ENCODE results near the gene ITGAD.
A peak's percentile ranks its signal among the peaks of the same experiment; 100 is the strongest.
"Not testable (repeated sequence)": the region's sequence is repeated elsewhere in the genome, so short reads cannot be mapped to it uniquely, and the experiment has no call there.

The ITGAD gene

DNA sequence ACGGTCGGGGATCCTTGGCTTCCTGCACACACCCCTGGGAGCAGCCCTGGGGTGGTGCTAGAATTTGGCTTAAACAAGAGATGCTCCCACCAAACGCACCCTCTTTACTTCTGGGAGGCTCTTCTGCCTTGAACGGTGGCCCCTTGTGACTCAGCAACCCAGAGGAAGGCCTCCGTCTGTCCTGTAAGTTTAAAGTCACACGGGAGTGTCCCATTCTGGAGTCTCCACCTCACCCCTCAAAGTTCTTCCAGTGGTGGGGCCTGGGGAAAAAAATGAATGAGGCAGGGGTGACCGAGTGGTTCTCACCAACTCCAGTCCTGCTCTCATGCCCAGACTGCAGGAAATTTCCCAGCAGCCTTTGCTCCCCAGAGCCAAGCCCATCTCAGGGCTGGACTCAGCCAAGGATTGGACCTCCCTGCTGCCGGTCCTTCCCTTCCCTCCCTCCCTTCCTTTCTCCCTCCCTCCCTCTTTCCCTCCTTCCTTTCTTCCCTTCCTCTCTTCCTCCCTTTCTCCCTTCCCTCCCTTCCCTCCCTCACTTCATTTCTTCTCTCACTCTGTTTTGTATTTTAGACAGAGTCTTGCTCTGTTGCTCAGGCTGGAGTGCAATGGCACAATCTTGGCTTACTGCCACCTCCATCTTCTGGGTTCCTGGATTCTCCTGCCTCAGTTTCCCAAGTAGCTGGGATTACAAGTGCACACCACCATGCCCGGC lies 11.4 kb downstream of the ITGAD start:
- peak; percentile 45 to 79 for DNase-seq

DNA sequence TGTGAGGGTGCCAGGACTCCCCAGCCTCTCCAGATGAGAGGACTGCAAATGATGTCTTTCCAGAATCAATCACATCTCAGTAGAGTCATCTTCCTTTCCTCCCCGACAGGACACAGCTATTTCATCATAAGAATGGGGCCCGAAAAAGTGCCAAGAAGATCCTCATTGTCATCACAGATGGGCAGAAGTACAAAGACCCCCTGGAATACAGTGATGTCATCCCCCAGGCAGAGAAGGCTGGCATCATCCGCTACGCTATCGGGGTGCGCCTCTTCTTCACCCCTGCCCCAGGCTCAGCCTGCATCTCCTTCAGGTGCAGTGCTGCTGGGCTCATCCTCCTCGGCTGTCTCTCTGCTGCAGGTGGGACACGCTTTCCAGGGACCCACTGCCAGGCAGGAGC lies 14.3 kb downstream of the ITGAD start:
- DNase-seq, result no peak

DNA sequence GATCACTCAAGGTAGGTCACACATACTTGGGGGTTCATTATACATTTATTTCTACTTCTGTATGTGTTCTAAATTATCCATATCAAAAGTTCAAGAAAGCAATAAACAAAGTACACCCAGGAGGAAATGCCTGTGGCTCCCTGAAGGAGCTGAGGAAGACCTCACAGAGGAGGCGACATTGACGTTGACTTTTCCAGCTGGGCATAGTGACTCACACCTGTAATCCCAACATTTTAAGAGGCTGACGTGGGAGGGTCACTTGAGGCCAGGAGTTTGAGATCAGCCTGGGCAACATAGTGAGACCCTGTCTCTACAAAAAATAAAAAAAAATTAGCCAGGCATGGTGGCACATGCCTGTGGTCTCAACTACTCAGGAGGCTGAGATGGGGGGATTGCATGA lies 16.3 kb downstream of the ITGAD start:
- no peak for DNase-seq

DNA sequence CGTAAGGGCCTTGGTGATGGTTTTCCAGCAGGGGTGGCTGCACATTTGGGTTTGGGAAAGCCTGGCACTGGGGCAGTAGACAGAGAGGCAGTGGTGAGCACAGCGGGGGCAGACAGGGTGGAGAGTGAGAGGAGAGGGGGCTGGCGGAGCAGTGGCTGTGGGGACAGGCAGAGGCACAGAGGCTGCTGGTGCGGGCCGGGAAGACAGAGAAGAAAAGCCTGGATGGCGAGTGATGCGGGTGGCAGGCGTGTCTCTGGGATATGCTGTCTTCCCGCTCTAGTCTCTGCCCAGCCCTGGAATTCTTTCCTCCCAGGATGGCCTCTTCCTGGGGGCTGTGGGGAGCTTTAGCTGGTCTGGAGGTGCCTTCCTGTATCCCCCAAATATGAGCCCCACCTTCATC lies 16.9 kb downstream of the ITGAD start:
- DNase-seq, result no peak

DNA sequence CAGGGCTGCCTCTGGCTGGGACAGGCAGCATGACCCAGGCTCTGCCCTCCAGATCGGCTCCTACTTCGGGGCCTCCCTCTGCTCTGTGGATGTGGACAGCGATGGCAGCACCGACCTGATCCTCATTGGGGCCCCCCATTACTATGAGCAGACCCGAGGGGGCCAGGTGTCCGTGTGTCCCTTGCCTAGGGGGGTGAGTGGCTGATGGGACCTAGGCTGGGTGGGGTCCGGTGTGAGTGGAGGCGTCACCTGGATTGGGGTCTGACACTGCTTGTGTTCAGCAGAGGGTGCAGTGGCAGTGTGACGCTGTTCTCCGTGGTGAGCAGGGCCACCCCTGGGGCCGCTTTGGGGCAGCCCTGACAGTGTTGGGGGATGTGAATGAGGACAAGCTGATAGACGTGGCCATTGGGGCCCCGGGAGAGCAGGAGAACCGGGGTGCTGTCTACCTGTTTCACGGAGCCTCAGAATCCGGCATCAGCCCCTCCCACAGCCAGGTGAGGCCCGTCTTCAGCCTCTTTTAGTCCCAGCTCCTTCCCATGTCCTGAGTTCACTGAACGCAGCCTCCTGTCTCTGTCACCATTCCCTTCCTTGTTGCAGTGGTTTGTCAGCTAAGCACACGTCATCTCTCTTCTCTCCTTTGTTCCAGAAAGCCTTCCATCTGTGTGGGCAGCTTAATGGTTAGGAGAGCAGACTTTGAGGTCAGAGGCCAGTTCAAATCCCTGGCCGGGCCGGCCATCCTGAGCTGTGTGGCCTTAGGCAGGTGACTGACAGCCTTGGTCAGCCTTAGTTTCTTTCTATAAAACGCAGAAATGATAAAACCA lies 18.1 kb downstream of the ITGAD start:
- DNase-seq, result no peak

DNA sequence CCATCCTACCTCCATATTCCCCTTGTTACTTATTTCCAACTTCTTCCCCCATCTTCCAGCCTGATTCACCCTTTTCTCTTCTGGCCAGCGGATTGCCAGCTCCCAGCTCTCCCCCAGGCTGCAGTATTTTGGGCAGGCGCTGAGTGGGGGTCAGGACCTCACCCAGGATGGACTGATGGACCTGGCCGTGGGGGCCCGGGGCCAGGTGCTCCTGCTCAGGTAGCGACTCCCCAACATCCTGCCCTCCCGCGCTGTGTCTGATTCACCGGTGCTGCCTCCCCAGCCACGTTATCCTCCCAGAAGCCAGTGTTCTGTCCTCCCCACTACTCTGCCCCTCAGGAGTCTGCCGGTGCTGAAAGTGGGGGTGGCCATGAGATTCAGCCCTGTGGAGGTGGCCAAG lies 19.6 kb downstream of the ITGAD start:
- no peak for DNase-seq

DNA sequence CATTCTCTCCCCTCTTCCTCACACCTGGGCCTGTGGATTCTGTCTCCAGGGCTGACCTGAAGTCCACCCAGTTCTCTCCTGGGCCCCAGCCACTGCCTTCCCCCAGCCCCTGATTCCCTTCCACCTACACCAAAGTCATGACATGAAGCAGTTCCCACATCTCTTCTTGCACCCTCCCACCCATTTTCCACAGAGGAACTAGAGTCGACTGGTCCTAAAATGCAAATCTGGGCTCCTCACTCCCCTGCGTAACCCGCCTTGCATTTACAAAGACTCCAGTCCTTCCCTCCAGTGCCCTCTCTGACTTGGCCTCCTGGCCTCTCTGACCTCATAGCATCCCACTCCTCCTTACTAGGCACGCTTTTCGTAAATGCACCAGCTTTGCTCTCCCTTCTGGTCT lies 20.2 kb downstream of the ITGAD start:
- no peak for DNase-seq

DNA sequence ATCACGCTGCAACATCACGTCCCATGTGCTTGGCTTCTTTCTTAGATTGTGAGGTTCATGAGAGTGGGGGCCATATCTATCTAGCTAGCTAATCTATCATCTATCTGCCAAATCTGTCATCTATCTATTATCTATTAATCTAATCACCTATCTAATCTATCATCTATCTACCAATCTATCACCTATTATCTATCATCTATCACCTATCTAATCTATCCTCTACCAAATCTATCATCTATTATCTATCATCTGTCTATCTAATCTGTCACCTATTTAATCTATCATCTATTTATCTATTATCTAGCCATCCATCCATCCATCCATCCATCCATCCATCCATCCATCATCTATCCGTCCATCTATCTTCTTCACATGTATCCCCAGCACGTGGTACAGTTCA lies 20.8 kb downstream of the ITGAD start:
- DNase-seq, result no peak

DNA sequence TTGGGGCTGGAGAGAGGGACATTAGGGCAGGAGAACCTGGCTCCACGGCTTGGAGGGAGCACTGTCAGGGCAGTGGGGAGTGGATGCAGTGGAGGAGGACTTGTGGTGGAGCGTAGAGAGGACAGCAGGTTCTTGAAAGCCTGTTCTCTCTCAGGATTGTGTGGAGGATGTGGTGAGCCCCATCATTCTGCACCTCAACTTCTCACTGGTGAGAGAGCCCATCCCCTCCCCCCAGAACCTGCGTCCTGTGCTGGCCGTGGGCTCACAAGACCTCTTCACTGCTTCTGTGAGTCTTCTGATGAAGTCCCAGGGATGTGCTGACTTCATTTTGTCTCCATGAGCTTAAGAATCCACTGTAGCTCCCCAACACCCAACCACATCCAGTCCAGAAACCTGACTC lies 21.6 kb downstream of the ITGAD start:
- no peak for DNase-seq

DNA sequence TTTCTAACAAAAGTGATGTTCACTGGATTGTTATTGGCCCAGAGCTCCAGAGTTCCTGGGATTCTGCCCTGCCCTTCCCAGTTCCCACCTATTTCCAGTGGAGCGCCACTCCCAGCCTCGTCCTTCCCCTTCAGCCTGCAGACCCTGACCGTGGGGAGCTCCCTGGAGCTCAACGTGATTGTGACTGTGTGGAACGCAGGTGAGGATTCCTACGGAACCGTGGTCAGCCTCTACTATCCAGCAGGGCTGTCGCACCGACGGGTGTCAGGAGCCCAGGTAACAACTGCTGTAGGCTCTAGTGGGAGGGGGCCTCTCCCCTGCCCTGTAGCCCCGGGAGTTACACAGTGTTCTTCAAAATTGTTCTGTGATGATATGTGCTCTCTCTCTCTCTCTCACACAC lies 23.2 kb downstream of the ITGAD start:
- no peak for DNase-seq

DNA sequence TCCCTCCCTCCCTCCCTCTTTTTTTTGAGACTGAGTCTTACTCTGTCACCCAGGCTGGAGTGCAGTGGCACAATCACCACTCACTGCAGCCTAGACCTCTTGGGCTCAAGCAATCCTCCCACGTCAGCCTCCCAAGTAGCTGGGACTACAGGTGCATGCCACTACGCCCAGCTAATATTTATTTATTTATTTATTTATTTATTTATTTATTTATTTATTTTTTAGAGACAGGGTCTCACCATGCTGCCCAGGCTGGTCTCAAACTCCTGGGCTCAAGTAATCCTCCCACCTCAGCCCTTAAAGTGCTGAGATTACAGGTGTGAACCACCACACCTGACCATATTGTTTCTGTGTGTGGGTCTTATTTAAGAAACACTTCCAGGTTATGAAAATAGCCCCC lies 23.9 kb downstream of the ITGAD start:
- not testable (repeated sequence) for DNase-seq

DNA sequence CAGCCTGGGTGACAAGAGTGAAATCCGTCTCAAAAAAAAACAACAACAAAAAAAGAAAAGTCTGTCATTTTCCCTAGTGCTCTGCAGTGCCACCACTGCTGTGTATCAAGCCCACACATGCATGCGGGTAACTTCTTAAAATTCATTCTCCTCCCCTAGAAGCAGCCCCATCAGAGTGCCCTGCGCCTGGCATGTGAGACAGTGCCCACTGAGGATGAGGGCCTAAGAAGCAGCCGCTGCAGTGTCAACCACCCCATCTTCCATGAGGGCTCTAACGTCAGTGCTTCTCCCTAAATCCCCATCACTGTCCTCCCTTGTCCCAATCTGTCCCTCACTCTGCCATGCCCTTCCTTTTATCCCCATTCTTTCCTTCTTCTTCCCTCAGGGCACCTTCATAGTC lies 24.8 kb downstream of the ITGAD start:
- no peak for DNase-seq

DNA sequence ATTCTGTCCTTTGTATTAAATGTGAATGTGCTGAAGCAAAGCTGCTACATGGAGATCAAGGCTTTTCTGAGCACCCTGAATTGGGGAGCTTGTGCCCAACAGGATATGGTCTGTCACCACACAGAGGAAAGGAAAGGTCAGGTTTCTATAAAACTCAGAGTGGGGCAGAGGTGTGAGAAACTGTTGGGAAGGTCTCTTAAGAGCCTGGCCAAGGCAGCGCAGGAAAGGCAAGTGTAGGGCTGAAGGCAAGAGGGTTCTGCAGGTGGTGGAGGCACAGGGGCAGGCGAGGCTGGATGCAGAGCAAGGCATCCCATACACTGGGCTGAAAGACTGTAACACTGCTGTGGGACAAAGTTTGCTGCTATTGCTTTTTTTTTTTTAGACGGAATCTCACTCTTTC lies 26.9 kb downstream of the ITGAD start:
- DNase-seq, result no peak

DNA sequence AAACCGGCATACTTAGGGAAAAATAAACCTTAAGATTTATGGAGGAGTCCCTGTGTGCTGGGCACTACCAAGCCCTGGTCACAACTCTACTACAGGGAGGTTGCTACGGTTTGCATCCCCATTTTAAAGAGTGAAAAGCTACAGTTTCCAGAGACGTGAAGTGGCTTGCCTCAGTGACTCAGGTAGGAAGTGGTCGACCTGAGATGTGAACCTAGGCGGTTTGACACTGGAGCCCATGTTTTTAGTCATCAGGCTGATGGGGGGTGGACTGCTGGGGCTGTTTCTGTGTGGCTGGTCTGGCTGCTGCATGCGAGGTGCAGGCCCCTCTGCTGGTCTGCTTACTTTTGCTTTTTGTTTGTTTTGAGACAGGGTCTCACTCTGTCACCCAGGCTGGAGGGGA lies 28.5 kb downstream of the ITGAD start:
- no peak for DNase-seq

DNA sequence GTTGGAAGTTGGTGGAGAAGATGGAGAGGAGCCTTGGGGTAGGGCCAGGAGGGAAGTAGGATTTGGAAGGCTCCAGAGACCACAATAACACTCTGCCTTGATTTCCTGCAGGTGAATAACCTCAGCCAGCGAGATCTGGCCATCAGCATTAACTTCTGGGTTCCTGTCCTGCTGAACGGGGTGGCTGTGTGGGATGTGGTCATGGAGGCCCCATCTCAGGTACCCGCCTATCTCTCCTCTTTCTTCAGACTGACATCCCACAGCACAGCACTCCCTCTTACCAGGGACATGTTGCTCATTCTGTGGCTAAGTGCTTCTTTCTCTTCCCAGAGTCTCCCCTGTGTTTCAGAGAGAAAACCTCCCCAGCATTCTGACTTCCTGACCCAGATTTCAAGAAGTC lies 30.1 kb downstream of the ITGAD start:
- DNase-seq, result no peak

DNA sequence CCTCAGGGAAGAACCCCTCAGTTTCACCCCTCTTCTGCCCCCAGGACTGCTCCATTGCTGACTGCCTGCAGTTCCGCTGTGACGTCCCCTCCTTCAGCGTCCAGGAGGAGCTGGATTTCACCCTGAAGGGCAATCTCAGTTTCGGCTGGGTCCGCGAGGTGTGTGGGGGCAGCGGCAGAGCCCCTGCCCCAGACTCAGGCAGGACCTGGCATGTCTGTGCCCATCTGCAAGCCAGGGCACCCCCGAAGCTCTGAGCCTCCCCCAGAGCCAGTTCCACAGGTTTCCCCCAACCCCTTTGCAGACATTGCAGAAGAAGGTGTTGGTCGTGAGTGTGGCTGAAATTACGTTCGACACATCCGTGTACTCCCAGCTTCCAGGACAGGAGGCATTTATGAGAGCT lies 30.7 kb downstream of the ITGAD start:
- no peak for DNase-seq

DNA sequence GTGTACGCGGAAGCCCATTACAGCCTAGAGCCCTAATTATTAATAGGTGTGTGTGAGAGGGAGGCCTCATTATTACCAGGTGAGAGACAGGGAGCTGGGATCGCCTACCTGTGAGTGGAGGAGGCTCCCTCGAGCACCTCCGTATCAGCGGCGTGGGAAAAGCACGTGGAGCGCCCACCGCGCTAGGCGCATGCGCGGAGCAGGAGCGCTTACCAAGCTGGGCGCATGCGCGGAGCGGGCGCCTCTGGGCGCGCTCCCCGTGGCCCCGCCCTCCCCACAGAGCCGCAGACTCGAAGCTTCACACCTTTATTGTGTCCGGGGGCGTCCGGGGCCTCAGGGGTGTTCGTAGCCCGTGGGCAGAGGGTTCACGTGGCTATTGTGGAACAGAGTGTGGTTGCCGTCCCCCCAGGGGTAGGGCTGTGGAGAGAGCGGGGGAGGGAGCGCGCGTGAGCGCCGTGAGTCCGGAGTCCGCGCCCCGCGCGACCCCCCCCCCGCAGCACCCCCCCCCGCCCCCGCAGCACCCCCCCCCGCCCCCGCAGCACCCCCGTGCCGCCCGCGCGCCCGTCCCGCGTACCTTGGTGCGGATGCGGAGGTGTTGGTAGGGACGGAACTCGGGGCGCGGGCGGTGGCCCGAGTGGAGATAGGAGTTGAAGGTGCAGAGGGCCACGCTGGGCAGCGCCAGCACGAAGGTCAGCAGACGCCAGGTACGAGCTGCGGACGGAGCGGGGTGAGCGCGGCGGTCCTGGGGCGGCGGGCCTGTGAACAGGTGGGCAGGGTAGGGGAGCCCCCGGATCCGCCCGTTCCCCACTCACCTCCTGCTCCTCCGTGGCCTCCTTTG lies 34.5 kb downstream of the ITGAD start:
- peak in 1 of 2 experiments; percentile 32 for DNase-seq

DNA sequence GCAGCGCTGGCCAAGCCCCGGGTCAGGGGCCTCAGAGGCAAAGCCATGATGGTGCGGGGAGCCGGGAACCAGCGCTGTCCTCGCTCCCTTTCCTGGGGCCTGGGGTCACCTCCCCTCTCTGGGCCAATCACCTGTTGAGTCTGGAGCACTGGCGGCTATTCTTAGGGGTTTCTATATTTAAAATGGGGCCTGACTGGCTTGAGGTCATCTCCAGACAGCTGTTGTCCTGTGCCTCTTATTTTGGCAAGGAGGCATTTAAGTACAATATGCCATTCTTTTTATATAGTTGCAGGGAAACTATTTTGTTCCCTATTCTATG lies 35.1 kb downstream of the ITGAD start, which contains the start of gene COX6A2:
COX6A2 (minus strand) TSS at position 82 of the 319 bp plus-strand sequence; CDS start at position 47, 35 bp downstream.
- no peak for DNase-seq

DNA sequence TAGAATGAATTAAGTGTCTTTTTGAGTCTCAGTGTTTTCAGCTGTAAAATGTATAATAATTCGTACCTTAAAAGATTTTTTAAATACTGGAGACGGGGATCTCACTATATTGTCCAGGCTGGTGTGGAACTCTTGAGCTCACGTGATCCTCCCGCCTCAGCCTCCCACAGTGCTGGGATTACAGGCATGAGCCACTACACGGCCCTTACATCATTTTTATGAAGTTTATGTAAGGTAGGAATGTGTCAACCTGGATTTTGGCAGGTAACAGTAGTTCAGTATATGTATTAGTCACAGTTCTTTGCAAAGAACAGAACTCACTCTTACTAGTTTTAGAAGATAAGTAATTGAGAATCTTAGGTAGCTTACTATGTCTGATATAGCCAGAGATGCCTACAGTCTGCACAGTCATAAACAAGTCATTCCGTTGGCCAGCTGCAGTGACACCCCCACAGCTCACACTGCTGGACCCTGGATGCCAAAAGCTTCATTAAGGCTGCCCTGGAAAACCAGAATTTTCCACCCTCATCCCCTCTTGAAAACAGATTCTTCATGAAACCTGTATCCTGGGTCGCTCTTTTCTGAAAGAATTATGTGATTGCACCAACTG lies 35.6 kb downstream of the ITGAD start:
- no peak for DNase-seq

DNA sequence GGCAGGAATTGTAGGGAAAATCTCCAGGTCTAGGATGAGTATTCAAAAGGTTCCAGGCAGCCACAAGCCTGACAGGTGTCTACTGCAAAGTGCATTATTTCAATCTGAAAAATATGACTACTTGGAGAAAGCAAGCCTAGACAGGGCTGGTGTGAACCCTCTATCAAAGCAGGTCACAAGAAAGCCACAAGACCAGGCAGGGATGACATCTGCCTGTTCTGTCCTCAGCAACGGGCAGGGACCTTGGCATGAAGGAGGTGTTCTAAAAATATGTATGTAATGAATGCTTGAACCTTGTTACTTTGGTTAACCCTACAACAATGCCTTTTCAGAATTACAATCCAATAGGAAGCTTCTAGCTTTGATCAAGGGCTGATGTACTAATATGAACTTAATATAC lies 36.2 kb downstream of the ITGAD start:
- DNase-seq, result no peak

DNA sequence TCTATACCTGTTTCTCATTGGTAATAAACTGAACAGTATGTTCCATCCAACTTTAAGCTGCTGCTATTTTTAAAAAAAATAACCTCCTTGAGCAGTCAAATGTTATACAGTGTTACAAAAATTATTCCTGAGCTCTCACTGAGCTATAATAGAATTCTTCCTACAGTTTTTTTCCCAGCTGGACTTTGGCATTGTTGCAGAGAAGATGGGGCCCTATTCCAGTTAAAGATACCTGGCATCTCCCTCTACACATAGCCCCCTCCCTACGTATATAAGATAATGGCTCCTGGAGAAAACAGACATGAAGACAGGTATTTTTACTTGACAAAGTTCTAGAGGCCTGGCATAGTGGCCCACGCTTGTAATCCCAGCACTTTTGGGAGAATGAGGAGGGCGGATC lies 36.7 kb downstream of the ITGAD start:
- no peak for DNase-seq

DNA sequence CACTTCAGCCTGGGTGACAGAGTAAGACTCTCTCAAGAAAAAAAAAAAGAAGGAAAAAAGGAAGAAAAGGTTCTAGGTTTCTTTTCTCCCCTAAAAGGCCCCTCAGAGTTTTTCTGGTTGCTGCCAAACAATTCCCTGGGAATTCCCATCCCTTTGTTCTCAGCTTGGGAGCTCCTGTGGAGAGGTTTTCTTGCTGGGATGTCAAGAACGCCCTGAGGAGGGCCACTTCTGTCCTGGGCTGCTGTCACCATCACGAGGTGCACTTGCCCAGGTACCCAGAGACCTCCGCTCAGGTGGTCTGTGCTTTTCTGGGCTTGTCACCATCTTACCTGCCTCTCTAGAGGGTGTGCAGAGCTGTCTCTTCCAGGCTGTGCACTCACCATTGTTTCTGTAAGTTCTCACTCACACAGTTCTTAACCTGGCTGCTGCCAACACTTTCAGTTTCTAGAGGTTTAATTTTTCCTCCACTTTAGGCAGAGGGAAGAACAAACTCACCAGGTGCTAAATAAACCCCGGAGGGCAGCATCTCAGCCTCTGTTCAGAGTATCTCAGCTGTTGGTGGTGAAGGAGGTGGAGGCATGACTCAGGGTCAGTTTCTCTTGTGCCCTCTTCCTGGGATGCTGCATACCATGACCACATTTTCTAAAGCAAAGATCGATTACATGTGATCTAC lies 37.4 kb downstream of the ITGAD start:
- no peak for DNase-seq
